Transverse colon (tissue), 4 donors: Measurements from ENCODE around the gene LACTB.

Source experiments
- CTCF ChIP-seq, 5 experiments: fragments of 200-600 bp in 3 of 5; fragments of 450-650 bp in 2 of 5; sonication (generic) in 3 of 5; IDR thresholded peaks; 1 replicate in 2 of 5; 2 replicates in 3 of 5; pipeline ENCODE4 v1.5.1; 2016 to 2017; ENCODE audit warnings: antibody characterized with exemption in 5 of 5, inconsistent platforms in 3 of 5, mild to moderate bottlenecking in 2 of 5, moderate library complexity in 1 of 5
- EP300 ChIP-seq: sonication (generic); formaldehyde crosslinking; IDR thresholded peaks from one replicate; pipeline ENCODE4 v1.6.1; 2017; ENCODE audit warnings: antibody characterized with exemption, low read depth
- POLR2A ChIP-seq: fragments of 450-650 bp; IDR thresholded peaks from one replicate; pipeline ENCODE4 v1.6.1; 2016; ENCODE audit warnings: antibody characterized with exemption, mild to moderate bottlenecking, moderate library complexity
- POLR2AphosphoS5 ChIP-seq, 3 donors: sonication (generic); formaldehyde crosslinking; IDR thresholded peaks; one replicate each; pipeline ENCODE4 v1.6.1; 2016; ENCODE audit warnings: antibody characterized with exemption in 3 of 3

- peak; percentile 95 to 98 (median 97) for TF ChIP-seq POLR2AphosphoS5 (IDR thresholded peaks at IDR 0.05)
- TF ChIP-seq CTCF (IDR thresholded peaks at IDR 0.05): no peak
- no peak for TF ChIP-seq EP300
- peak; percentile 97 for TF ChIP-seq POLR2A
Observed at GRCh38 chr15:63157118-63157843, 35.6 kb downstream of the LACTB start, which contains the start of gene RPS27L.
